Loucy (cell line): Measurements from ENCODE around the gene LTC4S.

Experiments
- H2AFZ ChIP-seq: fragments of 200-600 bp; sonication (generic); 2 replicates; pipeline ENCODE4 v1.6.0; 2016; ENCODE audit warnings: antibody characterized with exemption, mild to moderate bottlenecking, low read length, moderate library complexity
- H3F3A ChIP-seq: fragments of 200-600 bp; 2 replicates; pipeline ENCODE4 v1.6.0; 2016; ENCODE audit warnings: antibody characterized with exemption, low read depth, mild to moderate bottlenecking
- H3K27me3 ChIP-seq: fragments of 200-600 bp; sonication (generic); 2 replicates; pipeline ENCODE4 v1.6.1; 2014; ENCODE audit warnings: low read length, mild to moderate bottlenecking; ENCODE audit not compliant: insufficient read depth, poor library complexity, severe bottlenecking
- H3K36me3 ChIP-seq: fragments of 200-600 bp; sonication (generic); 2 replicates; pipeline ENCODE4 v1.6.1; 2016; ENCODE audit warnings: low read length; ENCODE audit not compliant: insufficient read depth
- H3K4me1 ChIP-seq: fragments of 200-600 bp; sonication (generic); 2 replicates; pipeline ENCODE4 v1.5.1; 2014; ENCODE audit warnings: low read length, mild to moderate bottlenecking; ENCODE audit not compliant: insufficient read depth, poor library complexity, severe bottlenecking
- H3K4me2 ChIP-seq: fragments of 200-600 bp; sonication (generic); 2 replicates; pipeline ENCODE4 v1.6.0; 2014; ENCODE audit warnings: antibody characterized with exemption, low read length, low read depth, mild to moderate bottlenecking; ENCODE audit not compliant: poor library complexity, severe bottlenecking
- H3K4me3 ChIP-seq: fragments of 200-600 bp; sonication (generic); 2 replicates; pipeline ENCODE4 v1.5.1; 2014; ENCODE audit warnings: low read length, mild to moderate bottlenecking, mixed read lengths; ENCODE audit not compliant: poor library complexity, severe bottlenecking
- H3K79me2 ChIP-seq: fragments of 200-600 bp; sonication (generic); 2 replicates; pipeline ENCODE4 v1.6.1; 2014; ENCODE audit warnings: low read length; ENCODE audit not compliant: insufficient read depth
- H3K9ac ChIP-seq: fragments of 200-600 bp; sonication (generic); 2 replicates; pipeline ENCODE4 v1.6.0; 2014; ENCODE audit warnings: mild to moderate bottlenecking, low read depth, low read length, moderate library complexity; ENCODE audit not compliant: poor library complexity, severe bottlenecking
- H3K9me2 ChIP-seq: fragments of 200-600 bp; sonication (generic); replicated peaks from 2 replicates; pipeline ENCODE4 v1.6.1; 2016; ENCODE audit warnings: low read depth, low read length, mixed read lengths
- H3K9me3 ChIP-seq: fragments of 200-600 bp; sonication (generic); 2 replicates; pipeline ENCODE4 v1.6.1; 2014; ENCODE audit warnings: mild to moderate bottlenecking, antibody characterized with exemption, low read length, low read depth; ENCODE audit not compliant: insufficient read depth
- H4K20me1 ChIP-seq: fragments of 200-600 bp; sonication (generic); 2 replicates; pipeline ENCODE4 v1.6.0; 2014; ENCODE audit warnings: antibody characterized with exemption, low read length, mild to moderate bottlenecking; ENCODE audit not compliant: insufficient read depth, poor library complexity, severe bottlenecking
- EZH2phosphoT487 ChIP-seq: fragments of 200-600 bp; IDR thresholded peaks from 2 replicates; pipeline ENCODE4 v1.6.1; 2018; ENCODE audit warnings: antibody characterized with exemption, mild to moderate bottlenecking, moderate library complexity, borderline replicate concordance
- TF ChIP-seq, protein P1 (sequence below): fragments of 200-600 bp; sonication (generic); conservative IDR thresholded peaks from 2 replicates; pipeline ENCODE4 v1.5.1; 2014; ENCODE audit warnings: mild to moderate bottlenecking, antibody characterized with exemption, low read length

Gene LTC4S

DNA sequence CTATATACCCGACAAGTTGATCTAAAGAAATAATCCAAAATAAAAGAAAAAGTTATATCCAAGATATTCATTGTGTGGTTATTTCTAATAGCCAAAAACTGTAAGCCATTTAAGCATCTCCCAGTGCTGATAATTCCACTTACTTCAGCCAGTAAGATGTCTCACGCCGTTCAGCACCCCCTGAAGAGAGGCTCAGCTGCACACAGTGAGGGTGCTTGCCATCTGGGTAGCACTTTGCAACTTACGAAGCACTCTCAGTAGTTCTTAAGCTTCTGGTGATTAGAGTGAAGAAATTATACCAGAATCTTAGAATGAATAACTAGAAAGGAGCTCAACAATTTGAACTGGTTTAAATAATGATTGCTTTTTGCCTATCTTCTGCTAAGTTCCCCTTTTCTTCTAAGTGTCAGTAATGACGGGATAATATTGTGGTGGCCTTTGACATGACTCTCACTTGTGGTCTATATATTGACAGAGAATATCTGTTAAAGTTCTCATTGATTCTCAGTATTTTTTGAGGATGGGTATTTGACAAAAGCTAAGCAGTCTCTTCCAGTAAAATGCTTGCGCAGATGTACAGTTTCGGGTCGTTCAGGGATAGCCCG lies 26.2 kb upstream of the LTC4S start:
- Histone ChIP-seq H4K20me1 (peaks cover 5% of the 10 kb centered on the region), H3K9me3 (no peaks in the 10 kb centered on the region), H3K4me3 (no peak overlapping the region), H3K9ac (no peak overlapping the region), H3F3A (no peaks in the 10 kb centered on the region), H3K27me3 (no peaks in the 10 kb centered on the region), H3K9me2 (no peaks in the 10 kb centered on the region), H3K79me2 (peaks cover 14% of the 10 kb centered on the region), H3K4me1 (no peaks in the 10 kb centered on the region), H3K4me2 (no peak overlapping the region), H3K36me3 (peaks cover 57% of the 10 kb centered on the region; the same call in 1 of the 2 replicates), H2AFZ (no peak overlapping the region)
- no peak for TF ChIP-seq EZH2phosphoT487
- TF ChIP-seq, protein P1, sequence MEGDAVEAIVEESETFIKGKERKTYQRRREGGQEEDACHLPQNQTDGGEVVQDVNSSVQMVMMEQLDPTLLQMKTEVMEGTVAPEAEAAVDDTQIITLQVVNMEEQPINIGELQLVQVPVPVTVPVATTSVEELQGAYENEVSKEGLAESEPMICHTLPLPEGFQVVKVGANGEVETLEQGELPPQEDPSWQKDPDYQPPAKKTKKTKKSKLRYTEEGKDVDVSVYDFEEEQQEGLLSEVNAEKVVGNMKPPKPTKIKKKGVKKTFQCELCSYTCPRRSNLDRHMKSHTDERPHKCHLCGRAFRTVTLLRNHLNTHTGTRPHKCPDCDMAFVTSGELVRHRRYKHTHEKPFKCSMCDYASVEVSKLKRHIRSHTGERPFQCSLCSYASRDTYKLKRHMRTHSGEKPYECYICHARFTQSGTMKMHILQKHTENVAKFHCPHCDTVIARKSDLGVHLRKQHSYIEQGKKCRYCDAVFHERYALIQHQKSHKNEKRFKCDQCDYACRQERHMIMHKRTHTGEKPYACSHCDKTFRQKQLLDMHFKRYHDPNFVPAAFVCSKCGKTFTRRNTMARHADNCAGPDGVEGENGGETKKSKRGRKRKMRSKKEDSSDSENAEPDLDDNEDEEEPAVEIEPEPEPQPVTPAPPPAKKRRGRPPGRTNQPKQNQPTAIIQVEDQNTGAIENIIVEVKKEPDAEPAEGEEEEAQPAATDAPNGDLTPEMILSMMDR = no peak

DNA sequence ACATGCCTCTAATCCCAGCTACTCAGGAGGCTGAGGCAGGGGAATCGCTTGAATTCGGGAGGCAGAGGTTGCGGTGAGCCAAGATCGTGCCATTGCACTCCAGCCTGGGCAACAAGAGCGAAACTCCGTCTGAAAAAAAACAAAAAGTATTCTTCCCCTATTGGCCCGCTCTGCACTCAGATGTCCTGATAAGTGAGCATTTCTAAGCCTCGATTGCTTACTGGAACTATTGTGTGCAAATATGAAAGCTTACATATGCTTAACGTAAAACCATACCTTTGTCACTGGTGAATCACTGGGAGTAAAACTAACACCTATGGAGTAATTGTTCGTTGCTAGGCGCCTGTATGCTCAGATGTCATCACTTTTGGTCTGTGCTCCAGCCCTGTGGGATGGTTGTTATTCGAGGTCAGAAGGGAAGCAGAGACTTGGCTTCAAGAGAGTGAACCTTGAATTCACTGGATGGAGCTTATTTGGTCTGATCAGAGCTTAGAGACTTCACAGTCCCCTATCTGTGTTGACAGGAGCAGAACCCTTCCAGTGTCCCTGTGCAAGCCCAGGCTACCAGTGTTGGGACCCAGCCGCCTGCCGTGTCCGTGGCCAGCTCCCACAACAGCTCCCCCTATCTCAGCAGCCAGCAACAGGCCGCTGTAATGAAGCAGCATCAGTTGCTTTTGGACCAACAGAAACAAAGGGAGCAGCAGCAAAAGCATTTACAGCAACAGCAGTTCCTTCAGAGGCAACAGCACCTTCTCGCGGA lies 25.3 kb upstream of the LTC4S start:
- Histone ChIP-seq H3K9ac (no peak overlapping the region), H3K27me3 (no peaks in the 10 kb centered on the region), H3K4me1 (no peaks in the 10 kb centered on the region), H2AFZ (no peak overlapping the region), H3K79me2 (peaks cover 6% of the 10 kb centered on the region; the same call in 1 of the 2 replicates), H3K4me2 (no peak overlapping the region), H3K4me3 (no peak overlapping the region), H3K9me3 (no peaks in the 10 kb centered on the region), H3K36me3 (peaks cover 60% of the 10 kb centered on the region; the same call in 1 of the 2 replicates), H3F3A (no peaks in the 10 kb centered on the region), H3K9me2 (no peaks in the 10 kb centered on the region), H4K20me1 (peaks cover 4% of the 10 kb centered on the region)
- TF ChIP-seq, protein P1 = no peak
- TF ChIP-seq EZH2phosphoT487 = no peak

DNA sequence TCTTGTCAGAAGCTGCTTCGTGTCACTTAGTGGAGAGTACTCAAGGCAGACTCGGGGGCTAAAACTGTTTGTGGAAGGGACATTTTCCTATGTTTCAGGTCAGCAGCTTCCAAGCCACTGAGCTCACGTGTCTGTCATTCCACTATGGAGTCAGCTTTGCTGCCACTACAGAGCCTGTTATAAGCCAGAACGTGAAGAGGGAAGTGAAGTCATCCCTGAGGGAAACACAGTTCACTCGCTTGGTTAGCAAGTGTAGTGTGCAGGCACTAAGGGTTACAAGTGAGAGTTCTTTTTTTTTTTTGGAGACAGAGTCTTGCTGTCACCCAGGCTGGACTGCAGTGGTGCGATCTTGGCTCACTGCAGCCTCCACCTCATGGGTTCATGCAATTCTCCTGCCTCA lies 24.5 kb upstream of the LTC4S start:
- Histone ChIP-seq H3K27me3 (no peaks in the 10 kb centered on the region), H3K36me3 (peaks cover 68% of the 10 kb centered on the region; the same call in 1 of the 2 replicates), H3K4me2 (no peak overlapping the region), H3F3A (no peaks in the 10 kb centered on the region), H3K9me2 (no peaks in the 10 kb centered on the region), H4K20me1 (no peaks in the 10 kb centered on the region), H3K4me3 (no peak overlapping the region), H3K79me2 (no peaks in the 10 kb centered on the region; the same call in 1 of the 2 replicates), H3K9me3 (no peaks in the 10 kb centered on the region), H3K9ac (no peak overlapping the region), H2AFZ (no peak overlapping the region), H3K4me1 (no peaks in the 10 kb centered on the region)
- TF ChIP-seq EZH2phosphoT487 = no peak
- TF ChIP-seq, protein P1 = no peak
